ENCODE data around the gene TRAK1.

TRAK1 gene

GRCh38 chr3:42115215-42115614 is 24.1 kb downstream of the TRAK1 start:
- no peak for DNase-seq (ENCODE audit: extremely low spot score)

GRCh38 chr3:42115946-42116345 is 24.8 kb downstream of the TRAK1 start:
- ChIA-PET CTCF (interaction anchor here (1.6 to 5.0 kb wide), 2 partner anchors 16 to 75 kb away, joined by 4 to 55 read pairs; no protein-coding TSS in a partner anchor), POLR2A (no interaction called here)
- TF ChIP-seq CTCF (IDR thresholded peaks at IDR 0.05; ENCODE audit: control extremely low read depth, extremely low read depth, low read depth, missing control alignments): no peak
- no peak for DNase-seq (ENCODE audit: extremely low spot score)

More at GRCh38 chr3:42115215-42115614, 24.1 kb downstream of the TRAK1 start:
- ChIA-PET CTCF (interaction anchor here (1.6 kb wide), 1 partner anchor 15 kb away, joined by 4 read pairs; no protein-coding TSS in a partner anchor), POLR2A (no interaction called here)
- no peak for TF ChIP-seq CTCF (IDR thresholded peaks at IDR 0.05; ENCODE audit: control extremely low read depth, extremely low read depth, low read depth, missing control alignments)

GRCh38 chr3:42116466-42116865 is 25.3 kb downstream of the TRAK1 start:
- CTCF ChIA-PET: interaction anchor here (1.6 to 5.0 kb wide), 2 partner anchors 17 to 74 kb away, joined by 4 to 55 read pairs; no protein-coding TSS in a partner anchor
- DNase-seq (ENCODE audit: extremely low spot score): no peak
- POLR2A ChIA-PET: no interaction called here
- TF ChIP-seq CTCF (IDR thresholded peaks at IDR 0.05; ENCODE audit: control extremely low read depth, extremely low read depth, low read depth, missing control alignments): no peak

GRCh38 chr3:42117175-42118008 is 26.2 kb downstream of the TRAK1 start:
- TF ChIP-seq CTCF (IDR thresholded peaks at IDR 0.05; ENCODE audit: control extremely low read depth, extremely low read depth, low read depth, missing control alignments): peak; percentile 44
- CTCF ChIA-PET: interaction anchor here (0.7 to 5.0 kb wide), 12 partner anchors 9 to 326 kb away, joined by 3 to 56 read pairs (median 4); no protein-coding TSS in a partner anchor
- no peak for DNase-seq (ENCODE audit: extremely low spot score)
- POLR2A ChIA-PET: no interaction called here

- ChIA-PET CTCF (interaction anchor here (0.6 to 5.0 kb wide), 19 partner anchors 8 to 325 kb away, joined by 3 to 56 read pairs (median 5); no protein-coding TSS in a partner anchor), POLR2A (no interaction called here)
These were observed 27.7 kb downstream of the TRAK1 start for GRCh38 chr3:42118762-42119361.

More at GRCh38 chr3:42118762-42119361, 27.7 kb downstream of the TRAK1 start:
- TF ChIP-seq CTCF (IDR thresholded peaks at IDR 0.05; ENCODE audit: control extremely low read depth, extremely low read depth, low read depth, missing control alignments): peak; percentile 65
- DNase-seq (ENCODE audit: extremely low spot score): peak; percentile 83

Measured in GM10248 (cell line).